Measurements from ENCODE around the gene SPINT1.

DNA sequence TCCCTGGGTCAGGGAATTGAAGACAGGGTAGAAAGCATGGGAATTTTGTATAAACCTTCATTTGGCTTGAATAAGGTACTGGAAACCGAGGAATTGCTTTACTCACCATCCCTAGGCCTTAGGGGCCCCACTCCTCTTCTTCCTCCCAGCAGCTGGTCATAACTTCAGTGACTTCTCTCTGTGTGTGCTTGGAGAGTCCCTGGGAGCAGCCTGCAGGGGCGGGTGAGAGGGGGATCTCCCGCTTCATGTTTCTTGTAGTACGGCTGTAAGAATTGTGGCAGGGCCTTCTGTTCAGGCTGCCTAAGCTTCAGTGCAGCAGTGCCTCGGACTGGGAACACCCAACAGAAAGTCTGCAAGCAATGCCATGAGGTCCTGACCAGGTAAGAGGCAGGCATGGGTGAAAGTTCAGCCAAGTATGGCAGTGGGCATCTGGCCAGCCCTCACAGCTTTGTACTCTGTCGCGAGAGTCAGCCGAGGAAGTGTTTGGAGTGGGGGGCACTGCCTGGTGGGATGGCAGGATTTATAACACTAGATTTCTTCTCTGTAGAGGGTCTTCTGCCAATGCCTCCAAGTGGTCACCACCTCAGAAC is 34.9 kb upstream of the SPINT1 start:
- TF ChIP-seq, protein P1, sequence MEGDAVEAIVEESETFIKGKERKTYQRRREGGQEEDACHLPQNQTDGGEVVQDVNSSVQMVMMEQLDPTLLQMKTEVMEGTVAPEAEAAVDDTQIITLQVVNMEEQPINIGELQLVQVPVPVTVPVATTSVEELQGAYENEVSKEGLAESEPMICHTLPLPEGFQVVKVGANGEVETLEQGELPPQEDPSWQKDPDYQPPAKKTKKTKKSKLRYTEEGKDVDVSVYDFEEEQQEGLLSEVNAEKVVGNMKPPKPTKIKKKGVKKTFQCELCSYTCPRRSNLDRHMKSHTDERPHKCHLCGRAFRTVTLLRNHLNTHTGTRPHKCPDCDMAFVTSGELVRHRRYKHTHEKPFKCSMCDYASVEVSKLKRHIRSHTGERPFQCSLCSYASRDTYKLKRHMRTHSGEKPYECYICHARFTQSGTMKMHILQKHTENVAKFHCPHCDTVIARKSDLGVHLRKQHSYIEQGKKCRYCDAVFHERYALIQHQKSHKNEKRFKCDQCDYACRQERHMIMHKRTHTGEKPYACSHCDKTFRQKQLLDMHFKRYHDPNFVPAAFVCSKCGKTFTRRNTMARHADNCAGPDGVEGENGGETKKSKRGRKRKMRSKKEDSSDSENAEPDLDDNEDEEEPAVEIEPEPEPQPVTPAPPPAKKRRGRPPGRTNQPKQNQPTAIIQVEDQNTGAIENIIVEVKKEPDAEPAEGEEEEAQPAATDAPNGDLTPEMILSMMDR (IDR thresholded peaks at IDR 0.05; ENCODE audit: low read depth, low read length), result no peak
- no peak for TF ChIP-seq EZH2phosphoT487 (IDR thresholded peaks at IDR 0.05; ENCODE audit: low read depth)
